HEK293 (cell line): ENCODE data around the gene ALDH3A1.
A peak's percentile ranks its signal among the peaks of the same experiment; 100 is the strongest.

ENCODE experiments used
- CTCF ChIA-PET: fragments of 350-600 bp; formaldehyde crosslinking; extraction: SDS; loops from one replicate; lab custom pipeline; 2021; ENCODE audit warnings: antibody characterized with exemption; lab: Yijun Ruan, JAX
- POLR2A ChIA-PET: fragments of 300-600 bp; formaldehyde crosslinking; extraction: SDS; loops from one replicate; lab custom pipeline; 2020; ENCODE audit warnings: antibody characterized with exemption, inconsistent platforms; lab: Yijun Ruan, JAX
- H3K27ac ChIP-seq: fragments of 200-500 bp; sonication (Bioruptor generic); 2 replicates; pipeline ENCODE4 v1.5.1; 2014; ENCODE audit warnings: low read depth, low read length, control low read depth, inconsistent platforms; ENCODE audit errors: extremely low read depth
- H3K36me3 ChIP-seq, 2 experiments: fragments of 200-500 bp in 1 of 2; sonication (Bioruptor generic) in 1 of 2; 1 replicate in 1 of 2; 2 replicates in 1 of 2; pipeline ENCODE4 v1.5.1; 2014 to 2017; ENCODE audit warnings: inconsistent platforms in 2 of 2, low read length in 2 of 2; ENCODE audit not compliant: control insufficient read depth in 2 of 2, insufficient read depth in 1 of 2
- H3K4me1 ChIP-seq: fragments of 200-500 bp; sonication (Bioruptor generic); 2 replicates; pipeline ENCODE4 v1.5.1; 2014; ENCODE audit warnings: mild to moderate bottlenecking, low read length, inconsistent platforms; ENCODE audit not compliant: control insufficient read depth, insufficient read depth
- H3K4me3 ChIP-seq: 2 replicates; pipeline ENCODE4 v1.5.1; 2011; ENCODE audit warnings: low read depth, mild to moderate bottlenecking, control low read depth, low read length, moderate library complexity
- H3K9me3 ChIP-seq: fragments of 200-500 bp; sonication (Bioruptor generic); 2 replicates; pipeline ENCODE4 v1.5.1; 2014; ENCODE audit warnings: low read depth, low read length, inconsistent platforms; ENCODE audit not compliant: control insufficient read depth, insufficient read depth
- BCL11B ChIP-seq: fragments of 450-650 bp; formaldehyde crosslinking; IDR thresholded peaks from 2 replicates; pipeline ENCODE4 v1.5.1; 2016; ENCODE audit warnings: low read depth, missing biosample characterization, missing genetic modification characterization
- KLF16 ChIP-seq: fragments of 450-650 bp; formaldehyde crosslinking; IDR thresholded peaks from 2 replicates; pipeline ENCODE4 v1.5.1; 2017; ENCODE audit warnings: missing biosample characterization, missing genetic modification characterization
- KLF17 ChIP-seq: fragments of 450-650 bp; formaldehyde crosslinking; IDR thresholded peaks from 2 replicates; pipeline ENCODE4 v1.5.1; 2016; ENCODE audit warnings: missing biosample characterization, missing genetic modification characterization
- PRDM10 ChIP-seq: fragments of 450-650 bp; formaldehyde crosslinking; IDR thresholded peaks from 2 replicates; pipeline ENCODE4 v1.5.1; 2016; ENCODE audit warnings: missing biosample characterization, missing genetic modification characterization
- ZBTB21 ChIP-seq: fragments of 450-650 bp; formaldehyde crosslinking; IDR thresholded peaks from 2 replicates; pipeline ENCODE4 v1.5.1; 2017; ENCODE audit warnings: missing biosample characterization, missing genetic modification characterization
- ZBTB6 ChIP-seq: fragments of 450-650 bp; formaldehyde crosslinking; IDR thresholded peaks from 2 replicates; pipeline ENCODE4 v1.5.1; 2017; ENCODE audit warnings: missing biosample characterization, missing genetic modification characterization
- ZNF121 ChIP-seq: fragments of 450-650 bp; formaldehyde crosslinking; IDR thresholded peaks from 2 replicates; pipeline ENCODE4 v1.5.1; 2016; ENCODE audit warnings: missing biosample characterization, missing genetic modification characterization
- ZNF132 ChIP-seq: fragments of 450-650 bp; formaldehyde crosslinking; IDR thresholded peaks from 2 replicates; pipeline ENCODE4 v1.5.1; 2017; ENCODE audit warnings: missing biosample characterization, missing genetic modification characterization, borderline replicate concordance
- ZNF146 ChIP-seq: fragments of 450-650 bp; formaldehyde crosslinking; IDR thresholded peaks from 2 replicates; pipeline ENCODE4 v1.5.1; 2016; ENCODE audit warnings: missing biosample characterization, missing genetic modification characterization
- ZNF221 ChIP-seq: fragments of 450-650 bp; formaldehyde crosslinking; IDR thresholded peaks from 2 replicates; pipeline ENCODE4 v1.5.1; 2017; ENCODE audit warnings: missing biosample characterization, missing genetic modification characterization, borderline replicate concordance
- ZNF26 ChIP-seq: fragments of 450-650 bp; formaldehyde crosslinking; IDR thresholded peaks from 2 replicates; pipeline ENCODE4 v1.5.1; 2016; ENCODE audit warnings: missing biosample characterization, missing genetic modification characterization
- ZNF501 ChIP-seq: fragments of 450-650 bp; formaldehyde crosslinking; IDR thresholded peaks from 2 replicates; pipeline ENCODE4 v1.5.1; 2016; ENCODE audit warnings: missing biosample characterization, missing genetic modification characterization
- ZNF585B ChIP-seq: fragments of 450-650 bp; formaldehyde crosslinking; IDR thresholded peaks from 2 replicates; pipeline ENCODE4 v1.5.1; 2016; ENCODE audit warnings: missing biosample characterization, missing genetic modification characterization
- ZNF623 ChIP-seq: fragments of 450-650 bp; formaldehyde crosslinking; IDR thresholded peaks from 2 replicates; pipeline ENCODE4 v1.5.1; 2016; ENCODE audit warnings: missing biosample characterization, missing genetic modification characterization
- ZNF658 ChIP-seq: fragments of 450-650 bp; formaldehyde crosslinking; IDR thresholded peaks from 2 replicates; pipeline ENCODE4; 2016; ENCODE audit warnings: missing biosample characterization, missing genetic modification characterization
- ZNF677 ChIP-seq: fragments of 450-650 bp; IDR thresholded peaks from 2 replicates; pipeline ENCODE4 v1.5.0; 2018; ENCODE audit warnings: missing biosample characterization, mild to moderate bottlenecking, missing genetic modification characterization, moderate library complexity
- ZSCAN23 ChIP-seq: fragments of 450-650 bp; formaldehyde crosslinking; IDR thresholded peaks from 2 replicates; pipeline ENCODE4 v1.5.1; 2016; ENCODE audit warnings: missing biosample characterization, missing genetic modification characterization
- TF ChIP-seq, protein P1 (sequence below): fragments of 450-650 bp; formaldehyde crosslinking; IDR thresholded peaks from 2 replicates; pipeline ENCODE4 v1.5.1; 2017; ENCODE audit warnings: missing biosample characterization, missing genetic modification characterization
- TF ChIP-seq, protein P2 (sequence below): fragments of 450-650 bp; formaldehyde crosslinking; IDR thresholded peaks from 2 replicates; pipeline ENCODE4 v1.5.1; 2016; ENCODE audit warnings: missing biosample characterization, missing genetic modification characterization

ALDH3A1 gene

DNA sequence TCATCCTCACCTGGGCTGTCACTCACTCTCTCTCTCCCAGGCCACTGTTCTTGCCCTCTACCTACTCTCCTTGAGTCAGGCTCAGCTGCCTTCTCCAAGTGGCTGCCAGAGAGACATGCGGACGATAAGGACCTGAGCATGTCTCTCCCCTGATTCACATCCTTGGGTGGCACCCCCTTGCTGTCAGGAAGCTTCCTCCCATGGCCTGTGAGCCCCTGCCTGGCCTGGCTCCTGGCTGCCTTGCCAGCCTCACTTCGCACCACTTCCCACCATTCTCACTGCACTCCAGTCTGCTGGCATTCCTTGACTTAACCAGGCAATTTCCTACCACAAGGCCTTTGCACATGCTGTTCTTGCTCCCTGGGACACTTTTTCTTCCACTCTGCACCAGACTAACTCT lies 2.7 kb upstream of the ALDH3A1 start:
- POLR2A ChIA-PET, result no interaction called here
- Histone ChIP-seq H3K27ac (no peak overlapping the region), H3K36me3 (no peaks in the 10 kb centered on the region), H3K4me3 (no peak overlapping the region), H3K9me3 (no peaks in the 10 kb centered on the region), H3K4me1 (no peaks in the 10 kb centered on the region)
- CTCF ChIA-PET, result interaction anchor here (3.3 to 4.0 kb wide), 2 partner anchors 12 to 15 kb away, joined by 10 to 33 read pairs; no protein-coding TSS in a partner anchor
- TF ChIP-seq ZNF221 (tag by site-specific recombination), result no peak
- TF ChIP-seq ZNF623 (tag by site-specific recombination), result peak; percentile 90
- no peak for TF ChIP-seq ZNF658 (tag by site-specific recombination)
- TF ChIP-seq, protein P1, sequence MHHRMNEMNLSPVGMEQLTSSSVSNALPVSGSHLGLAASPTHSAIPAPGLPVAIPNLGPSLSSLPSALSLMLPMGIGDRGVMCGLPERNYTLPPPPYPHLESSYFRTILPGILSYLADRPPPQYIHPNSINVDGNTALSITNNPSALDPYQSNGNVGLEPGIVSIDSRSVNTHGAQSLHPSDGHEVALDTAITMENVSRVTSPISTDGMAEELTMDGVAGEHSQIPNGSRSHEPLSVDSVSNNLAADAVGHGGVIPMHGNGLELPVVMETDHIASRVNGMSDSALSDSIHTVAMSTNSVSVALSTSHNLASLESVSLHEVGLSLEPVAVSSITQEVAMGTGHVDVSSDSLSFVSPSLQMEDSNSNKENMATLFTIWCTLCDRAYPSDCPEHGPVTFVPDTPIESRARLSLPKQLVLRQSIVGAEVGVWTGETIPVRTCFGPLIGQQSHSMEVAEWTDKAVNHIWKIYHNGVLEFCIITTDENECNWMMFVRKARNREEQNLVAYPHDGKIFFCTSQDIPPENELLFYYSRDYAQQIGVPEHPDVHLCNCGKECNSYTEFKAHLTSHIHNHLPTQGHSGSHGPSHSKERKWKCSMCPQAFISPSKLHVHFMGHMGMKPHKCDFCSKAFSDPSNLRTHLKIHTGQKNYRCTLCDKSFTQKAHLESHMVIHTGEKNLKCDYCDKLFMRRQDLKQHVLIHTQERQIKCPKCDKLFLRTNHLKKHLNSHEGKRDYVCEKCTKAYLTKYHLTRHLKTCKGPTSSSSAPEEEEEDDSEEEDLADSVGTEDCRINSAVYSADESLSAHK (tag by site-specific recombination), result no peak
- TF ChIP-seq ZNF121, result no peak
- TF ChIP-seq PRDM10 (tag by site-specific recombination), result no peak
- no peak for TF ChIP-seq KLF16 (tag by site-specific recombination)
- TF ChIP-seq ZNF585B (tag by site-specific recombination), result no peak

DNA sequence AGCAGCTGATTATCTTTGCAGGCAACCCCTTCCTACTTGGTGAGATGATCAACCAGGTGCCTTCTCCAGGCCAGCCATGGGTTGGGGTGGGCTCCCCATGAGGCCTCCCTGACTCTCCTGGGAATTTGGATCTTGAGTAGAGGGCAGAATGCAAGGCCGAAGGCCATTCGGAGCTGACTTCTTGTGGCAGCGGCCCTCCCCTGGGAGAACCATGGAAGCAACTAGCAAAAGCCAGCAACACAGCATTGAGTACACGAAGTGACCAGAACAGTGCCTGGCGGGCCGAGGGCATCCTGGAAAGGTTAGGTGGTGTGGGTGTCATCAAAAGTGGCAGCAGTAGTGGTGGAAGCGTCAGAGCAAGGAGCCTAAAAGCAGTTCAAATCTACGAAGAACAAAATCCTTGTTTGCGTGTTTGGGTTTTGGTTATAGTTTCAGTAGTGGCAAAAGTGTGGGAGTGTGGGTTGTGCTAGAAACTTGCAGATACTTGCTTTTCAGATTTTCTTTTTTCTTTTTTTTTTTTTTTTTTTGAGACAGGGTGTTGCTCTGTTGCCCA lies 2.0 kb upstream of the ALDH3A1 start:
- TF ChIP-seq ZNF677 (tag by site-specific recombination) (no peak), ZNF26 (tag by site-specific recombination) (no peak), KLF17 (tag by site-specific recombination) (no peak)
- H3K4me1 ChIP-seq, result peaks cover 2% of the 10 kb centered on the region; the same call in 1 of the 2 replicates
- POLR2A ChIA-PET, result no interaction called here
- no peaks in the 10 kb centered on the region for H3K9me3 ChIP-seq
- no peaks in the 10 kb centered on the region for H3K36me3 ChIP-seq
- no peak overlapping the region for H3K27ac ChIP-seq
- H3K4me3 ChIP-seq, result no peak overlapping the region
- CTCF ChIA-PET, result interaction anchor here (1.6 to 3.3 kb wide), 2 partner anchors 12 to 16 kb away, joined by 10 to 13 read pairs; no protein-coding TSS in a partner anchor

DNA sequence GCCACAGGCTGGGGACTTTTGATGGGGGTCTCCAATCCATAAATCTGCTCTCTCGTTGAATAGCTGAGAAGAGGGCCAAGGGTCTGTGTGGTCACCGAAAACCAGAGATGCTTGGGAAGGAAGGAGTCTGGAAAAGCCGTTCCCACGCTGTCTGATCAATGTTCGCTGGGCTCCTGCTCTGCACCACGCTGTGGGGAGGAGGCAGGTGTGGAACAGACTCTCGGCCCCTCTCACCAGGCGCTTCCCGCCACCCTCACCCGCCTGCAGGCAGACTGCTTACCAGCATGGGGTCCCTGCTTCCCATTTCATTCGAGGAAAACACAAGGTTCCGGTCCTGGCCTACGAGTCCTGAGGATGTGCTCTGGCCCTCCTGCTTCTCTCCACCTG lies 702 bp upstream of the ALDH3A1 start:
- Histone ChIP-seq H3K4me1 (peaks cover 3% of the 10 kb centered on the region; the same call in 1 of the 2 replicates), H3K36me3 (no peaks in the 10 kb centered on the region), H3K27ac (no peak overlapping the region), H3K4me3 (no peak overlapping the region), H3K9me3 (no peaks in the 10 kb centered on the region)
- ChIA-PET POLR2A (no interaction called here), CTCF (interaction anchor here (0.6 to 1.6 kb wide), 3 partner anchors 13 to 328 kb away, joined by 3 to 13 read pairs (median 4); no protein-coding TSS in a partner anchor)
- TF ChIP-seq, protein P2, sequence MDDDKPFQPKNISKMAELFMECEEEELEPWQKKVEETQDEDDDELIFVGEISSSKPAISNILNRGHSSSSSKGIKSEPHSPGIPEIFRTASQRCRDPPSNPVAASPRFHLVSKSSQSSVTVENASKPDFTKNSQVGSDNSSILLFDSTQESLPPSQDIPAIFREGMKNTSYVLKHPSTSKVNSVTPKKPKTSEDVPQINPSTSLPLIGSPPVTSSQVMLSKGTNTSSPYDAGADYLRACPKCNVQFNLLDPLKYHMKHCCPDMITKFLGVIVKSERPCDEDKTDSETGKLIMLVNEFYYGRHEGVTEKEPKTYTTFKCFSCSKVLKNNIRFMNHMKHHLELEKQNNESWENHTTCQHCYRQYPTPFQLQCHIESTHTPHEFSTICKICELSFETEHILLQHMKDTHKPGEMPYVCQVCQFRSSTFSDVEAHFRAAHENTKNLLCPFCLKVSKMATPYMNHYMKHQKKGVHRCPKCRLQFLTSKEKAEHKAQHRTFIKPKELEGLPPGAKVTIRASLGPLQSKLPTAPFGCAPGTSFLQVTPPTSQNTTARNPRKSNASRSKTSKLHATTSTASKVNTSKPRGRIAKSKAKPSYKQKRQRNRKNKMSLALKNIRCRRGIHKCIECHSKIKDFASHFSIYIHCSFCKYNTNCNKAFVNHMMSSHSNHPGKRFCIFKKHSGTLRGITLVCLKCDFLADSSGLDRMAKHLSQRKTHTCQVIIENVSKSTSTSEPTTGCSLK (tag by site-specific recombination), result no peak
- TF ChIP-seq ZNF132 (tag by site-specific recombination) (no peak), ZBTB6 (no peak), ZNF501 (tag by site-specific recombination) (no peak), ZBTB21 (tag by site-specific recombination) (no peak), BCL11B (tag by site-specific recombination) (no peak), ZSCAN23 (tag by site-specific recombination) (no peak), ZNF146 (no peak)
